ENCODE results near the gene KIR2DL1. TPM values are rescaled to one million over a fixed set of nuclear protein-coding genes. Genes with fewer than 3 reads are reported as not detected.
"Not testable (repeated sequence)": the region's sequence is repeated elsewhere in the genome, so short reads cannot be mapped to it uniquely, and the experiment has no call there.

The KIR2DL1 gene
- total RNA-seq, 1 donor from 2014 or later = not detected

- H3K4me1 Mint-ChIP-seq (ENCODE audit: low read depth); H3K4me3 Mint-ChIP-seq (ENCODE audit: low read depth); H3K36me3 Mint-ChIP-seq (ENCODE audit: low read depth); H3K27me3 Mint-ChIP-seq (ENCODE audit: low read depth); DNase-seq (ENCODE audit: low spot score); H3K27ac Mint-ChIP-seq; H3K9me3 Mint-ChIP-seq; intact Hi-C loops (cut with micrococcal nuclease): not testable (repeated sequence)
Observed at GRCh38 chr19:54814571-54814970, 45.0 kb downstream of the KIR2DL1 start.

GRCh38 chr19:54816251-54816650, 46.7 kb downstream of the KIR2DL1 start, which contains the start of gene KIR3DL1:
Gene KIR3DL1 (plus strand): TSS chr19:54816468.
- DNase-seq (ENCODE audit: low spot score); H3K9me3 Mint-ChIP-seq; H3K27ac Mint-ChIP-seq; intact Hi-C loops (cut with micrococcal nuclease); H3K27me3 Mint-ChIP-seq (ENCODE audit: low read depth); H3K4me1 Mint-ChIP-seq (ENCODE audit: low read depth); H3K36me3 Mint-ChIP-seq (ENCODE audit: low read depth); H3K4me3 Mint-ChIP-seq (ENCODE audit: low read depth): not testable (repeated sequence)

GRCh38 chr19:54817670-54818536, 48.3 kb downstream of the KIR2DL1 start:
- H3K4me3 Mint-ChIP-seq (ENCODE audit: low read depth) = no peak overlapping the region
- no peak overlapping the region for H3K27ac Mint-ChIP-seq
- no peaks in the 10 kb centered on the region for H3K4me1 Mint-ChIP-seq (ENCODE audit: low read depth)
- H3K27me3 Mint-ChIP-seq (ENCODE audit: low read depth) = no peaks in the 10 kb centered on the region
- intact Hi-C loops (cut with micrococcal nuclease) = no loop called here
- H3K36me3 Mint-ChIP-seq (ENCODE audit: low read depth) = no peaks in the 10 kb centered on the region
- no peaks in the 10 kb centered on the region for H3K9me3 Mint-ChIP-seq
- DNase-seq (ENCODE audit: low spot score) = no peak

GRCh38 chr19:54824416-54824815, 54.8 kb downstream of the KIR2DL1 start:
- H3K27ac Mint-ChIP-seq; DNase-seq (ENCODE audit: low spot score); H3K4me3 Mint-ChIP-seq (ENCODE audit: low read depth); H3K9me3 Mint-ChIP-seq; intact Hi-C loops (cut with micrococcal nuclease); H3K36me3 Mint-ChIP-seq (ENCODE audit: low read depth); H3K4me1 Mint-ChIP-seq (ENCODE audit: low read depth); H3K27me3 Mint-ChIP-seq (ENCODE audit: low read depth): not testable (repeated sequence)

GRCh38 chr19:54825326-54825725, 55.7 kb downstream of the KIR2DL1 start:
- DNase-seq (ENCODE audit: low spot score); intact Hi-C loops (cut with micrococcal nuclease); H3K4me1 Mint-ChIP-seq (ENCODE audit: low read depth); H3K9me3 Mint-ChIP-seq; H3K27me3 Mint-ChIP-seq (ENCODE audit: low read depth); H3K36me3 Mint-ChIP-seq (ENCODE audit: low read depth); H3K4me3 Mint-ChIP-seq (ENCODE audit: low read depth); H3K27ac Mint-ChIP-seq: not testable (repeated sequence)

- H3K4me3 Mint-ChIP-seq (ENCODE audit: low read depth); H3K4me1 Mint-ChIP-seq (ENCODE audit: low read depth); H3K27ac Mint-ChIP-seq; H3K36me3 Mint-ChIP-seq (ENCODE audit: low read depth); H3K27me3 Mint-ChIP-seq (ENCODE audit: low read depth); DNase-seq (ENCODE audit: low spot score); H3K9me3 Mint-ChIP-seq; intact Hi-C loops (cut with micrococcal nuclease): not testable (repeated sequence)
Observed at GRCh38 chr19:54828064-54828463, 58.5 kb downstream of the KIR2DL1 start.

- intact Hi-C loops (cut with micrococcal nuclease); DNase-seq (ENCODE audit: low spot score); H3K9me3 Mint-ChIP-seq; H3K27ac Mint-ChIP-seq; H3K27me3 Mint-ChIP-seq (ENCODE audit: low read depth); H3K4me3 Mint-ChIP-seq (ENCODE audit: low read depth); H3K36me3 Mint-ChIP-seq (ENCODE audit: low read depth); H3K4me1 Mint-ChIP-seq (ENCODE audit: low read depth): not testable (repeated sequence)
Observed at GRCh38 chr19:54832496-54832895, 62.9 kb downstream of the KIR2DL1 start, which contains the start of gene KIR2DS4. Gene KIR2DS4 (plus strand): TSS chr19:54832676.

Other genes starting within 250 kb of the KIR2DL1 start
- gene LILRA2, start 196.0 kb upstream of the KIR2DL1 start, total RNA-seq = not detected in 2 replicates
- gene LILRA1, start 176.2 kb upstream of the KIR2DL1 start, total RNA-seq = not detected in 2 replicates
- not detected in 2 replicates for gene LILRB1, start 139.3 kb upstream of the KIR2DL1 start, total RNA-seq
- 0.32 and 0.46 TPM in 2 replicates for gene LILRB4, start 106.8 kb upstream of the KIR2DL1 start, total RNA-seq
- gene KIR3DL3, start 45.4 kb upstream of the KIR2DL1 start, total RNA-seq = not detected in 2 replicates
- gene KIR2DL3, start 31.3 kb upstream of the KIR2DL1 start, total RNA-seq = not detected in 2 replicates
- not detected in 2 replicates for gene KIR2DL4, start 33.8 kb downstream of the KIR2DL1 start, total RNA-seq
- not detected in 2 replicates for gene KIR3DL1, start 46.7 kb downstream of the KIR2DL1 start, total RNA-seq
- gene KIR2DS4, start 62.9 kb downstream of the KIR2DL1 start, total RNA-seq = not detected in 2 replicates
- 0.64 and 0.69 TPM in 2 replicates for gene KIR3DL2, start 80.7 kb downstream of the KIR2DL1 start, total RNA-seq
- gene FCAR, start 104.4 kb downstream of the KIR2DL1 start, total RNA-seq = not detected in 2 replicates
- not detected in 2 replicates for gene NCR1, start 136.4 kb downstream of the KIR2DL1 start, total RNA-seq
- gene NLRP7, start 177.7 kb downstream of the KIR2DL1 start, total RNA-seq = not detected in 2 replicates
- 13.5 and 14.1 TPM in 2 replicates for gene NLRP2, start 196.6 kb downstream of the KIR2DL1 start, total RNA-seq

All from activated T-helper 2 cell treated with anti-CD3 and anti-CD28 coated beads, Interferon-gamma antibody, Interleukin-2, Interleukin-4, amounts not matched to agents 10 μg/mL and 5 μg/mL and 100 μg/mL, durations not matched to agents 14 hours and 24 hours and 36 hours (primary cell).